Mucosa of descending colon (tissue), 3 donors: ENCODE measurements around the gene PPHLN1. TPM values are rescaled to one million over a fixed set of nuclear protein-coding genes. Genes with fewer than 3 reads are reported as not detected.

ENCODE experiments used
- ATAC-seq: fragments of 200-7000 bp; cut with Tn5 transposase; one replicate; pipeline ENCODE4 v1.9.1; 2020; ENCODE audit warnings: mild to moderate bottlenecking, moderate library complexity
- DNase-seq, 3 donors: peaks; one replicate each; pipeline ENCODE4 v3.0.0-alpha.2; 2020
- H3K36me3 ChIP-seq: fragments of 200-600 bp; one replicate; pipeline ENCODE4 v1.8.0; 2021; ENCODE audit warnings: low read depth, mild to moderate bottlenecking
- H3K4me1 ChIP-seq: fragments of 200-600 bp; one replicate; pipeline ENCODE4 v1.8.0; 2021; ENCODE audit warnings: low read depth, mild to moderate bottlenecking
- H3K4me3 ChIP-seq: fragments of 200-600 bp; one replicate; pipeline ENCODE4 v1.8.0; 2021; ENCODE audit warnings: mild to moderate bottlenecking
- H3K9me3 ChIP-seq: fragments of 200-600 bp; one replicate; pipeline ENCODE4 v1.8.0; 2021; ENCODE audit warnings: mild to moderate bottlenecking
- intact Hi-C, 2 donors: fragments of 100-400 bp; cut with DNase I in 1 of 2; cut with micrococcal nuclease in 1 of 2; formaldehyde crosslinking; loops; one replicate each; pipeline versions ENCODE4 v1.11.0 to v1.11.1; 2022; cut with DNase I, micrococcal nuclease
- microRNA-seq: library from miRNA; unstranded; fragments of <30 nt; microRNA quantifications from one replicate; pipeline ENCODE4, GENCODE V29; 2019
- total RNA-seq, 3 donors: library from RNA; stranded (reverse); fragmentation: NEBNext Ultra II Directional in 2 of 3; extraction: Animal tissue kit (Norgen Biotek cat#: 25700) in 2 of 3; gene quantifications; one replicate each; pipeline versions ENCODE4 v1.2.1 to v1.2.4, GENCODE V29; 2021 to 2023
- TF ChIP-seq, protein P1 (sequence below): fragments of 200-600 bp; IDR thresholded peaks from one replicate; pipeline ENCODE4 v1.8.0; 2022; ENCODE audit warnings: antibody characterized with exemption, mild to moderate bottlenecking
- donor health status: DM: no; HTN: no; CAD: no; lungs with moderate emphysema.
- donor health status: DM: no; HTN: no; CAD: no.
- donor health status: DM: no; HTN: yes; CAD: no.

Gene PPHLN1
- total RNA-seq, 3 donors from 2014 or later = 43.7 to 50.6 (median 44.9) TPM

GRCh38 chr12:42490261-42490842, 164.4 kb downstream of the PPHLN1 start:
- intact Hi-C loops = no loop called here
- ATAC-seq = no peak
- no peaks in the 10 kb centered on the region for H3K9me3 ChIP-seq

More at GRCh38 chr12:42490261-42490842, 164.4 kb downstream of the PPHLN1 start:
- Histone ChIP-seq H3K36me3 (no peaks in the 10 kb centered on the region), H3K4me1 (no peaks in the 10 kb centered on the region), H3K4me3 (no peak overlapping the region)
- no peak for DNase-seq
- TF ChIP-seq, protein P1, sequence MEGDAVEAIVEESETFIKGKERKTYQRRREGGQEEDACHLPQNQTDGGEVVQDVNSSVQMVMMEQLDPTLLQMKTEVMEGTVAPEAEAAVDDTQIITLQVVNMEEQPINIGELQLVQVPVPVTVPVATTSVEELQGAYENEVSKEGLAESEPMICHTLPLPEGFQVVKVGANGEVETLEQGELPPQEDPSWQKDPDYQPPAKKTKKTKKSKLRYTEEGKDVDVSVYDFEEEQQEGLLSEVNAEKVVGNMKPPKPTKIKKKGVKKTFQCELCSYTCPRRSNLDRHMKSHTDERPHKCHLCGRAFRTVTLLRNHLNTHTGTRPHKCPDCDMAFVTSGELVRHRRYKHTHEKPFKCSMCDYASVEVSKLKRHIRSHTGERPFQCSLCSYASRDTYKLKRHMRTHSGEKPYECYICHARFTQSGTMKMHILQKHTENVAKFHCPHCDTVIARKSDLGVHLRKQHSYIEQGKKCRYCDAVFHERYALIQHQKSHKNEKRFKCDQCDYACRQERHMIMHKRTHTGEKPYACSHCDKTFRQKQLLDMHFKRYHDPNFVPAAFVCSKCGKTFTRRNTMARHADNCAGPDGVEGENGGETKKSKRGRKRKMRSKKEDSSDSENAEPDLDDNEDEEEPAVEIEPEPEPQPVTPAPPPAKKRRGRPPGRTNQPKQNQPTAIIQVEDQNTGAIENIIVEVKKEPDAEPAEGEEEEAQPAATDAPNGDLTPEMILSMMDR = no peak

Small RNA genes within 50 kb of the gene (microRNA-seq; reads per million reads assigned to microRNA genes)
- gene MIR7851 = not detected

Other genes starting within 250 kb of the PPHLN1 start
- gene GXYLT1, start 181.3 kb upstream of the PPHLN1 start, total RNA-seq = 1 to 10 TPM; 7.4 to 8.8 (median 8.5) TPM
- gene YAF2, start 87.9 kb upstream of the PPHLN1 start, total RNA-seq = 10 to 100 TPM; 19.0 to 37.8 (median 22.2) TPM
- gene ZCRB1, start 73 bp upstream of the PPHLN1 start, total RNA-seq = 10 to 100 TPM; 31.4 to 43.3 (median 40.3) TPM